Epithelial cell of proximal tubule (primary cell): Measurements from ENCODE around the gene CLEC16A. TPM values are rescaled to one million over a fixed set of nuclear protein-coding genes. Genes with fewer than 3 reads are reported as not detected.

Source experiments
- DNase-seq: peaks from one replicate; pipeline ENCODE4 v3.0.0-alpha.2; 2011; ENCODE audit warnings: low read depth
- H3K4me3 ChIP-seq: 2 replicates; pipeline ENCODE4 v1.5.1; 2011; ENCODE audit warnings: low read depth, mild to moderate bottlenecking, low read length
- CTCF ChIP-seq: conservative IDR thresholded peaks from 2 replicates; pipeline ENCODE4 v1.5.1; 2012; ENCODE audit warnings: low read depth, mild to moderate bottlenecking, low read length
- total RNA-seq: library from RNA; depleted of rRNA; stranded (reverse); fragments of >200 nt; gene quantifications from 2 replicates; pipeline ENCODE4 v1.2.3, GENCODE V29; 2015

The CLEC16A gene
- total RNA-seq, 1 donor from 2014 or later: 15.6 TPM

- TF ChIP-seq CTCF: no peak
- peak overlapping the region; percentile 27 for H3K4me3 ChIP-seq
- DNase-seq: no peak
These were observed 258.1 kb downstream of the CLEC16A start for GRCh38 chr16:11202260-11203091.

GRCh38 chr16:11203111-11203623 is 258.8 kb downstream of the CLEC16A start:
- TF ChIP-seq CTCF: no peak
- H3K4me3 ChIP-seq: no peak overlapping the region
- DNase-seq: no peak

DNA sequence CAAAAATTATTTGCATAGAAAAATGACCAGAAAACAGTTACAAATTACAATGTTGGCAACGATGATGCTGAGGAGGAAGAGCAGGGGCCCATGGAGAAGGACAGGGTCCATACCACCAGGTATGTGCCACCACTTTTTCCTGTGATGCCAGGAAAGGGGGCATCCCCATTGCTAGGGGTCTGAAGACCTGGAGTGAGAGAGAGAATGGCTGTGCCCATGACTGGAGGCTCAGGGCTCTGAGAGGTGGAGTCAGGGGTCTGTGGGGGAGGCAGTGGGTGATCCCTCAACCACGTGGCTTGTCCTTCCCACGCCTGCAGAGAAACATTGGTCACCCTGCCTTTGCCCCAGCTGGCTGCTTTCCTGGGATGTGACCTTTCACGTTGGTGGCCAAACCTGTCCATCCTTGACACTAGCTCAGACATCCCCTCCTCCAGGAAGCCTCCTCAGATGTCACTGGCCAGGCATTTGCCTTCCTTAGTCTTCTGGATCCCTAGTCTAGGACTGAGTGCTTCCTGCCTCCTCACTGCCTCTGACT is 260.2 kb downstream of the CLEC16A start:
- no peak for TF ChIP-seq CTCF
- DNase-seq: no peak
- no peak overlapping the region for H3K4me3 ChIP-seq

DNA sequence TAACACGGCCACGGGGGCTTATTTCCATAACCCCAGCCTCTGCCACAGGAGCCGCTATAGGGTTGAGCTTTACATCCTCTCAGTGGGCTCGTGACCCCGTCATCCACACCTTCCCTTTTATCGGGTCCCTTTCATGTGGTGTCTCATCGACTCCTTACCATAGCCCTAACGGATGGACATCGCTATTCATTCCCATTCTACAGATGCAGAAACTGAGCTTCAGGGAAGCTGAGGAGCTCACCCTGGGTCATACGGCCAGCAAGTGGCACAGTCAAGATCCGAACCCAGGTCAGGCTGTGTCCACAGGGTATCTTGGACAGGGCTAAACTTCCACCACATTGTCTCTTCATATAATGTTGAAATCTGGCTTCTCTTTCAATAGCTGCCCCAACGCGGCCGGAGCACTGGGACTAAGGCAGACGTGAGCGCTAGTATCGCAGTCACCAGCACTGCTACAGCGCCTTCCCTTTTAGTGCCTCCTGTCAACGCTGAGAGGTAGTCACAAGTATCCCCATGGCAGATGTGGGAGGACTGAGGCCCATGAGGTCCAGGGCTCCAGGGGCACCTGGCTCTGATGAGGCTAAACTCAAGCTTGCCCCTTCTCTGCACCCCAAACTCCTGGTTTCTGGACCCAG is 260.8 kb downstream of the CLEC16A start:
- no peak overlapping the region for H3K4me3 ChIP-seq
- DNase-seq: no peak
- TF ChIP-seq CTCF: no peak

- H3K4me3 ChIP-seq: no peak overlapping the region
- no peak for DNase-seq
These were observed 261.6 kb downstream of the CLEC16A start for GRCh38 chr16:11205754-11206581.

More at GRCh38 chr16:11205754-11206581, 261.6 kb downstream of the CLEC16A start:
- no peak for TF ChIP-seq CTCF
